ENCODE results near the gene FAM114A1. TPM values are rescaled to one million over a fixed set of nuclear protein-coding genes. Genes with fewer than 3 reads are reported as not detected.
"Not testable (repeated sequence)": the region's sequence is repeated elsewhere in the genome, so short reads cannot be mapped to it uniquely, and the experiment has no call there.

The FAM114A1 gene
- polyA plus RNA-seq, 1 donor from 2014 or later: not detected

DNA sequence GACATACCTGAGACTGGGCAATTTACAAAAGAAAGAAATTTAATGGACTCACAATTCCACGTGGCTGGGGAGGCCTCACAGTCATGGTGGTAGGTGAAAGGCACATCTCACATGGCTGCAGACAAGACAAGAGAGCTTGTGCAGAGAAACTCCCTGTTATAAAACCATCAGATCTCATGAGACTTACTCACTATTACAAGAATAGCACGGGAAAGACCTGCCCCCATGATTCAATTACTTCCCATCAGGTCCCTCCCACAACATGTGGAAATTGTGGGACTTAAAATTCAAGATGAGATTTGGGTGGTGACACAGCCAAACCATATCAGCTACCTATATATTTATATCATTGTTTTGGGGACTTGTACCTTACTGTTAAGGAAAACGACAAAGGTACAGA is 74.3 kb downstream of the FAM114A1 start:
- H3K27ac ChIP-seq (ENCODE audit: low read length); H3K9me3 ChIP-seq (ENCODE audit: low read length): not testable (repeated sequence)

GRCh38 chr4:38943343-38943742 is 75.7 kb downstream of the FAM114A1 start:
- H3K4me3 ChIP-seq (ENCODE audit: low read length): no peak overlapping the region
- no peaks in the 10 kb centered on the region for H4K20me1 ChIP-seq (ENCODE audit: insufficient read depth)
- TF ChIP-seq EZH2 (IDR thresholded peaks at IDR 0.05; ENCODE audit: borderline replicate concordance, insufficient read depth, low read length, poor library complexity, severe bottlenecking) (no peak), SMC3 (conservative IDR thresholded peaks at IDR 0.05; ENCODE audit: poor library complexity) (no peak), RAD21 (conservative IDR thresholded peaks at IDR 0.05) (no peak), POLR2AphosphoS5 (IDR thresholded peaks at IDR 0.05) (no peak)
- no peaks in the 10 kb centered on the region for H3K36me3 ChIP-seq (ENCODE audit: insufficient read depth, low read length)
- no peaks in the 10 kb centered on the region for H3K79me2 ChIP-seq (replicated peaks; ENCODE audit: insufficient read depth, low read length)
- H3K27ac ChIP-seq (ENCODE audit: low read length): no peak overlapping the region
- H2AFZ ChIP-seq (ENCODE audit: low read depth, low read length): no peak overlapping the region
- no peaks in the 10 kb centered on the region for H3F3A ChIP-seq (ENCODE audit: insufficient read depth, low read length, poor library complexity, severe bottlenecking)
- H3K27me3 ChIP-seq (ENCODE audit: insufficient read depth, low read depth, low read length): no peaks in the 10 kb centered on the region
- no peak overlapping the region for H3K9ac ChIP-seq (ENCODE audit: low read length)
- H3K9me2 ChIP-seq (ENCODE audit: insufficient read depth, low read length): no peaks in the 10 kb centered on the region
- no peak overlapping the region for H3K4me2 ChIP-seq (ENCODE audit: low read length)
- no peaks in the 10 kb centered on the region for H3K9me3 ChIP-seq (ENCODE audit: low read length)

More for the DNA sequence above, 74.3 kb downstream of the FAM114A1 start:
- not testable (repeated sequence) for H3K9me2 ChIP-seq (ENCODE audit: insufficient read depth, low read length); H3K4me2 ChIP-seq (ENCODE audit: low read length); H3F3A ChIP-seq (ENCODE audit: insufficient read depth, low read length, poor library complexity, severe bottlenecking); H3K4me3 ChIP-seq (ENCODE audit: low read length); H3K79me2 ChIP-seq (replicated peaks; ENCODE audit: insufficient read depth, low read length); H3K36me3 ChIP-seq (ENCODE audit: insufficient read depth, low read length); H3K9ac ChIP-seq (ENCODE audit: low read length); H2AFZ ChIP-seq (ENCODE audit: low read depth, low read length); H3K27me3 ChIP-seq (ENCODE audit: insufficient read depth, low read depth, low read length); H4K20me1 ChIP-seq (ENCODE audit: insufficient read depth)

GRCh38 chr4:38944440-38944839 is 76.8 kb downstream of the FAM114A1 start:
- no peak for TF ChIP-seq EZH2 (IDR thresholded peaks at IDR 0.05; ENCODE audit: borderline replicate concordance, insufficient read depth, low read length, poor library complexity, severe bottlenecking)
- no peak for TF ChIP-seq TAF1 (IDR thresholded peaks at IDR 0.05; ENCODE audit: low read depth)
- TF ChIP-seq SMC3 (conservative IDR thresholded peaks at IDR 0.05; ENCODE audit: poor library complexity): no peak
- no peak for TF ChIP-seq MXI1 (conservative IDR thresholded peaks at IDR 0.05; ENCODE audit: poor library complexity, severe bottlenecking)
- TF ChIP-seq REST (IDR thresholded peaks at IDR 0.05; ENCODE audit: borderline replicate concordance): no peak
- TF ChIP-seq EP300 (conservative IDR thresholded peaks at IDR 0.05; ENCODE audit: poor library complexity, severe bottlenecking): no peak
- no peak for TF ChIP-seq POLR2AphosphoS5 (IDR thresholded peaks at IDR 0.05)
- TF ChIP-seq RAD21 (conservative IDR thresholded peaks at IDR 0.05): no peak
- no peak for TF ChIP-seq CTCF (IDR thresholded peaks at IDR 0.05; ENCODE audit: poor library complexity, severe bottlenecking)
- Histone ChIP-seq H3K9me3 (ENCODE audit: low read length) (no peaks in the 10 kb centered on the region), H3F3A (ENCODE audit: insufficient read depth, low read length, poor library complexity, severe bottlenecking) (no peaks in the 10 kb centered on the region), H3K4me3 (ENCODE audit: low read length) (no peak overlapping the region), H3K27ac (ENCODE audit: low read length) (no peak overlapping the region), H3K9ac (ENCODE audit: low read length) (no peak overlapping the region), H3K36me3 (ENCODE audit: insufficient read depth, low read length) (no peaks in the 10 kb centered on the region), H3K4me2 (ENCODE audit: low read length) (no peak overlapping the region), H3K27me3 (ENCODE audit: insufficient read depth, low read depth, low read length) (no peaks in the 10 kb centered on the region), H4K20me1 (ENCODE audit: insufficient read depth) (no peaks in the 10 kb centered on the region), H3K79me2 (replicated peaks; ENCODE audit: insufficient read depth, low read length) (no peaks in the 10 kb centered on the region), H2AFZ (ENCODE audit: low read depth, low read length) (no peak overlapping the region), H3K9me2 (ENCODE audit: insufficient read depth, low read length) (no peaks in the 10 kb centered on the region)
